ENCODE data around the gene PIK3R5.

PIK3R5 gene

GRCh38 chr17:8922928-8923327 lies 42.6 kb downstream of the PIK3R5 start:
- peak overlapping the region; percentile 88 for H3K27ac ChIP-seq (ENCODE audit: low read depth, low read length)
- no peaks in the 10 kb centered on the region for H3K36me3 ChIP-seq (ENCODE audit: insufficient read depth, low read length)
- no peak overlapping the region for H2AFZ ChIP-seq (ENCODE audit: low read length, unreplicated experiment)
- H3K27me3 ChIP-seq (ENCODE audit: insufficient read depth, low read length) = no peaks in the 10 kb centered on the region
- H3K4me1 ChIP-seq (ENCODE audit: control insufficient read depth, insufficient read depth, low read length, unreplicated experiment) = peaks cover 14% of the 10 kb centered on the region
- H3K4me3 ChIP-seq (ENCODE audit: low read depth, low read length) = peak overlapping the region; percentile 22; the same call in 1 of the 2 replicates
- H3K79me2 ChIP-seq (ENCODE audit: control insufficient read depth, insufficient read depth, low read length, unreplicated experiment) = no peaks in the 10 kb centered on the region

GRCh38 chr17:8922451-8922850 lies 43.1 kb downstream of the PIK3R5 start:
- Histone ChIP-seq H3K79me2 (ENCODE audit: control insufficient read depth, insufficient read depth, low read length, unreplicated experiment) (no peaks in the 10 kb centered on the region), H3K4me1 (ENCODE audit: control insufficient read depth, insufficient read depth, low read length, unreplicated experiment) (peaks cover 14% of the 10 kb centered on the region), H3K4me3 (ENCODE audit: low read depth, low read length) (peak overlapping the region; percentile 22; the same call in 1 of the 2 replicates), H3K27me3 (ENCODE audit: insufficient read depth, low read length) (no peaks in the 10 kb centered on the region), H3K36me3 (ENCODE audit: insufficient read depth, low read length) (no peaks in the 10 kb centered on the region), H2AFZ (ENCODE audit: low read length, unreplicated experiment) (no peak overlapping the region), H3K27ac (ENCODE audit: low read depth, low read length) (peak overlapping the region; percentile 88)

- Histone ChIP-seq H3K27ac (ENCODE audit: low read depth, low read length) (no peak overlapping the region), H3K4me3 (ENCODE audit: low read depth, low read length) (no peak overlapping the region), H2AFZ (ENCODE audit: low read length, unreplicated experiment) (no peak overlapping the region), H3K36me3 (ENCODE audit: insufficient read depth, low read length) (no peaks in the 10 kb centered on the region), H3K4me1 (ENCODE audit: control insufficient read depth, insufficient read depth, low read length, unreplicated experiment) (peaks cover 15% of the 10 kb centered on the region), H3K27me3 (ENCODE audit: insufficient read depth, low read length) (no peaks in the 10 kb centered on the region), H3K79me2 (ENCODE audit: control insufficient read depth, insufficient read depth, low read length, unreplicated experiment) (no peaks in the 10 kb centered on the region)
These were observed 44.4 kb downstream of the PIK3R5 start for GRCh38 chr17:8921147-8921546.

GRCh38 chr17:8918807-8919465 lies 46.6 kb downstream of the PIK3R5 start:
- no peak overlapping the region for H2AFZ ChIP-seq (ENCODE audit: low read length, unreplicated experiment)
- H3K4me1 ChIP-seq (ENCODE audit: control insufficient read depth, insufficient read depth, low read length, unreplicated experiment) = peaks cover 23% of the 10 kb centered on the region
- no peaks in the 10 kb centered on the region for H3K79me2 ChIP-seq (ENCODE audit: control insufficient read depth, insufficient read depth, low read length, unreplicated experiment)
- H3K27me3 ChIP-seq (ENCODE audit: insufficient read depth, low read length) = no peaks in the 10 kb centered on the region
- H3K27ac ChIP-seq (ENCODE audit: low read depth, low read length) = peak overlapping the region; percentile 41; the same call in 1 of the 2 replicates
- H3K36me3 ChIP-seq (ENCODE audit: insufficient read depth, low read length) = no peaks in the 10 kb centered on the region
- H3K4me3 ChIP-seq (ENCODE audit: low read depth, low read length) = no peak overlapping the region

GRCh38 chr17:8916466-8916865 lies 49.0 kb downstream of the PIK3R5 start:
- Histone ChIP-seq H2AFZ (ENCODE audit: low read length, unreplicated experiment) (no peak overlapping the region), H3K27me3 (ENCODE audit: insufficient read depth, low read length) (peaks cover 9% of the 10 kb centered on the region), H3K79me2 (ENCODE audit: control insufficient read depth, insufficient read depth, low read length, unreplicated experiment) (no peaks in the 10 kb centered on the region), H3K4me1 (ENCODE audit: control insufficient read depth, insufficient read depth, low read length, unreplicated experiment) (peaks cover 17% of the 10 kb centered on the region), H3K36me3 (ENCODE audit: insufficient read depth, low read length) (no peaks in the 10 kb centered on the region), H3K27ac (ENCODE audit: low read depth, low read length) (peak overlapping the region; percentile 35; the same call in 1 of the 2 replicates), H3K4me3 (ENCODE audit: low read depth, low read length) (no peak overlapping the region)

- Histone ChIP-seq H3K36me3 (ENCODE audit: insufficient read depth, low read length) (no peaks in the 10 kb centered on the region), H3K4me1 (ENCODE audit: control insufficient read depth, insufficient read depth, low read length, unreplicated experiment) (peaks cover 17% of the 10 kb centered on the region), H3K27ac (ENCODE audit: low read depth, low read length) (no peak overlapping the region), H3K4me3 (ENCODE audit: low read depth, low read length) (no peak overlapping the region), H3K79me2 (ENCODE audit: control insufficient read depth, insufficient read depth, low read length, unreplicated experiment) (no peaks in the 10 kb centered on the region), H2AFZ (ENCODE audit: low read length, unreplicated experiment) (no peak overlapping the region), H3K27me3 (ENCODE audit: insufficient read depth, low read length) (peaks cover 14% of the 10 kb centered on the region)
These were observed 51.0 kb downstream of the PIK3R5 start for GRCh38 chr17:8914554-8914953.

- Histone ChIP-seq H3K4me1 (ENCODE audit: control insufficient read depth, insufficient read depth, low read length, unreplicated experiment) (peaks cover 14% of the 10 kb centered on the region), H3K36me3 (ENCODE audit: insufficient read depth, low read length) (no peaks in the 10 kb centered on the region), H3K27ac (ENCODE audit: low read depth, low read length) (no peak overlapping the region), H3K4me3 (ENCODE audit: low read depth, low read length) (no peak overlapping the region), H3K27me3 (ENCODE audit: insufficient read depth, low read length) (peaks cover 15% of the 10 kb centered on the region), H3K79me2 (ENCODE audit: control insufficient read depth, insufficient read depth, low read length, unreplicated experiment) (no peaks in the 10 kb centered on the region), H2AFZ (ENCODE audit: low read length, unreplicated experiment) (no peak overlapping the region)
These were observed 51.6 kb downstream of the PIK3R5 start for GRCh38 chr17:8913879-8914278.

- no peak overlapping the region for H3K4me3 ChIP-seq (ENCODE audit: low read depth, low read length)
- peaks cover 9% of the 10 kb centered on the region for H3K4me1 ChIP-seq (ENCODE audit: control insufficient read depth, insufficient read depth, low read length, unreplicated experiment)
- no peaks in the 10 kb centered on the region for H3K79me2 ChIP-seq (ENCODE audit: control insufficient read depth, insufficient read depth, low read length, unreplicated experiment)
- no peak overlapping the region for H3K27ac ChIP-seq (ENCODE audit: low read depth, low read length)
- peaks cover 20% of the 10 kb centered on the region for H3K27me3 ChIP-seq (ENCODE audit: insufficient read depth, low read length)
- H3K36me3 ChIP-seq (ENCODE audit: insufficient read depth, low read length) = no peaks in the 10 kb centered on the region
- H2AFZ ChIP-seq (ENCODE audit: low read length, unreplicated experiment) = no peak overlapping the region
These were observed 52.4 kb downstream of the PIK3R5 start for GRCh38 chr17:8913091-8913490.

- H3K27me3 ChIP-seq (ENCODE audit: insufficient read depth, low read length) = peaks cover 26% of the 10 kb centered on the region
- peaks cover 9% of the 10 kb centered on the region for H3K4me1 ChIP-seq (ENCODE audit: control insufficient read depth, insufficient read depth, low read length, unreplicated experiment)
- no peak overlapping the region for H2AFZ ChIP-seq (ENCODE audit: low read length, unreplicated experiment)
- no peak overlapping the region for H3K4me3 ChIP-seq (ENCODE audit: low read depth, low read length)
- H3K27ac ChIP-seq (ENCODE audit: low read depth, low read length) = no peak overlapping the region
- no peaks in the 10 kb centered on the region for H3K79me2 ChIP-seq (ENCODE audit: control insufficient read depth, insufficient read depth, low read length, unreplicated experiment)
- no peaks in the 10 kb centered on the region for H3K36me3 ChIP-seq (ENCODE audit: insufficient read depth, low read length)
These were observed 53.2 kb downstream of the PIK3R5 start for GRCh38 chr17:8912084-8912981.

GRCh38 chr17:8910969-8911604 lies 54.4 kb downstream of the PIK3R5 start:
- Histone ChIP-seq H3K79me2 (ENCODE audit: control insufficient read depth, insufficient read depth, low read length, unreplicated experiment) (no peaks in the 10 kb centered on the region), H3K4me1 (ENCODE audit: control insufficient read depth, insufficient read depth, low read length, unreplicated experiment) (peaks cover 8% of the 10 kb centered on the region), H3K4me3 (ENCODE audit: low read depth, low read length) (no peak overlapping the region), H3K27ac (ENCODE audit: low read depth, low read length) (no peak overlapping the region), H2AFZ (ENCODE audit: low read length, unreplicated experiment) (no peak overlapping the region), H3K36me3 (ENCODE audit: insufficient read depth, low read length) (no peaks in the 10 kb centered on the region), H3K27me3 (ENCODE audit: insufficient read depth, low read length) (peaks cover 26% of the 10 kb centered on the region)

Data from ACC112 (cell line).